PFSK-1 (cell line): Measurements from ENCODE around the gene NBEA.

Experiments
- FOXP2 ChIP-seq: optimal IDR thresholded peaks from 2 replicates; pipeline ENCODE3; 2011; ENCODE audit warnings: borderline replicate concordance, control low read depth, inconsistent platforms; ENCODE audit not compliant: insufficient read depth; ENCODE audit errors: extremely low read length, extremely low read depth
- POLR2AphosphoS5 ChIP-seq: IDR thresholded peaks from 2 replicates; pipeline ENCODE4 v1.6.1; 2012; ENCODE audit warnings: low read depth, mild to moderate bottlenecking, control low read depth, low read length, moderate library complexity
- SIN3A ChIP-seq: IDR thresholded peaks from 2 replicates; pipeline ENCODE4 v1.6.1; 2012; ENCODE audit warnings: mild to moderate bottlenecking, low read length, moderate library complexity, borderline replicate concordance; ENCODE audit not compliant: insufficient read depth
- TAF1 ChIP-seq: IDR thresholded peaks from 2 replicates; pipeline ENCODE4 v1.6.1; 2012; ENCODE audit warnings: low read length, control low read depth, borderline replicate concordance; ENCODE audit not compliant: insufficient read depth
- TF ChIP-seq, protein P1 (sequence below), 2 experiments: IDR thresholded peaks; 2 replicates each; pipeline versions ENCODE4 v1.6.1 to v1.8.0; 2011 to 2012; ENCODE audit warnings: low read depth in 2 of 2, low read length in 2 of 2, control low read depth in 1 of 2, inconsistent platforms in 1 of 2, mild to moderate bottlenecking in 1 of 2, moderate library complexity in 1 of 2; ENCODE audit not compliant: insufficient read depth in 1 of 2

The NBEA gene

DNA sequence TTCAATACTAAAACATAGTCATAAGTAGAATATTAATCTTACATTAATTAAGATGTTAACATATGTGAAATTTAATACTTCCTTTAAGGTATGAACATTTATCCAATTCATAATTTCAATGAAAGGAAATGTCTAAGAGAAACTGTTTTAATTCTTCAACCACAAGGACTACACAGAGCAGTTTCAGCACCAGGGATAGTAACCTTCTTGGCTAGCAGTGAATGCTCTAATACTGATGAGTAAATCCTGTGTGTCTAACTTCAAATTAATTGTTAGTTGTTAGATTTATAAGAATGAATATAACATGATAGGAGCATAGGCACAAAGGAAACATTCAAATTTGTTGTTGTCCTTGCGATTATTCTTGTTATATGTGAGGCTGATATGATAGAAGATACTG is 15.6 kb upstream of the NBEA start:
- TF ChIP-seq, protein P1, sequence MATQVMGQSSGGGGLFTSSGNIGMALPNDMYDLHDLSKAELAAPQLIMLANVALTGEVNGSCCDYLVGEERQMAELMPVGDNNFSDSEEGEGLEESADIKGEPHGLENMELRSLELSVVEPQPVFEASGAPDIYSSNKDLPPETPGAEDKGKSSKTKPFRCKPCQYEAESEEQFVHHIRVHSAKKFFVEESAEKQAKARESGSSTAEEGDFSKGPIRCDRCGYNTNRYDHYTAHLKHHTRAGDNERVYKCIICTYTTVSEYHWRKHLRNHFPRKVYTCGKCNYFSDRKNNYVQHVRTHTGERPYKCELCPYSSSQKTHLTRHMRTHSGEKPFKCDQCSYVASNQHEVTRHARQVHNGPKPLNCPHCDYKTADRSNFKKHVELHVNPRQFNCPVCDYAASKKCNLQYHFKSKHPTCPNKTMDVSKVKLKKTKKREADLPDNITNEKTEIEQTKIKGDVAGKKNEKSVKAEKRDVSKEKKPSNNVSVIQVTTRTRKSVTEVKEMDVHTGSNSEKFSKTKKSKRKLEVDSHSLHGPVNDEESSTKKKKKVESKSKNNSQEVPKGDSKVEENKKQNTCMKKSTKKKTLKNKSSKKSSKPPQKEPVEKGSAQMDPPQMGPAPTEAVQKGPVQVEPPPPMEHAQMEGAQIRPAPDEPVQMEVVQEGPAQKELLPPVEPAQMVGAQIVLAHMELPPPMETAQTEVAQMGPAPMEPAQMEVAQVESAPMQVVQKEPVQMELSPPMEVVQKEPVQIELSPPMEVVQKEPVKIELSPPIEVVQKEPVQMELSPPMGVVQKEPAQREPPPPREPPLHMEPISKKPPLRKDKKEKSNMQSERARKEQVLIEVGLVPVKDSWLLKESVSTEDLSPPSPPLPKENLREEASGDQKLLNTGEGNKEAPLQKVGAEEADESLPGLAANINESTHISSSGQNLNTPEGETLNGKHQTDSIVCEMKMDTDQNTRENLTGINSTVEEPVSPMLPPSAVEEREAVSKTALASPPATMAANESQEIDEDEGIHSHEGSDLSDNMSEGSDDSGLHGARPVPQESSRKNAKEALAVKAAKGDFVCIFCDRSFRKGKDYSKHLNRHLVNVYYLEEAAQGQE (IDR thresholded peaks at IDR 0.05; ENCODE audit: insufficient read depth in 1 of 2, low read depth in 2 of 2, low read length in 2 of 2), result peak; percentile 84 to 91
- no peak for TF ChIP-seq TAF1

DNA sequence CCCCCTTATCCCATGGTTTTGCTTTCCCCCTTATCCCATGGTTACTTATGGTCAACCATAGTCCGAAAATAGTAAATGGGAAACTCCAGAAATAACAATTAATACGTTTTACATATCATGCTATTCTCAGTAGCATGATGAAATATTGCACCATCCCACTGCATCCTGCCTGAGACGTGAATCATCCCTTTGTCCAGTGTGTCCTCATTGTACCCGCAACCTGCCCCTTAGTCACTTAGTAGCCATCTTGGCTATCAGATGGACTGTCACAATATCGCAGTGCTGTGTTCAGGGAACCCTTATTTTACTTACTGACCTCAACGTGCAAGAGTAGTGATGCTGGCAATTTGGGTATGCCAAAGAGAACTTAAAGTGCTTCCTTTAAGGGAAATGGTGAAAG is 10.5 kb upstream of the NBEA start:
- no peak for TF ChIP-seq SIN3A
- no peak for TF ChIP-seq POLR2AphosphoS5
- no peak for TF ChIP-seq TAF1
- TF ChIP-seq, protein P1 (IDR thresholded peaks at IDR 0.05; ENCODE audit: insufficient read depth in 1 of 2, low read depth in 2 of 2, low read length in 2 of 2), result no peak
- no peak for TF ChIP-seq FOXP2

DNA sequence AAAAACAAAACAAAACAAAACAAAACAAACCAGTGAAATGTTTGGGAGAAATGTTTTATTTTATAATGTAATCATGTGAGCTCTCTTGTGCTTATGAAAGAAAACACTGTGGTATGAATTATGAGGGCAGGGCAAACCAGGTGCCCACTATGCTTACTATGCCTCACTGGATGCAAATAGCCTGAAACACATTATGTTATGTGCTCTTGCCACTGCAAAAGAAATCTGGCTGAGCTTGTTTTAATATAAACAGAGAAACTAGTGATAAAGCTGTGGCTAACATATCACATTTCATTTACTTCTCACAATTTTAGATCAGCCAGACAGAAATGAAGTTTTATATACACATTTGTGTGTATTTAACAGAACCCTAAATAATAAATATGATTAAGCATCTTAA is 8.7 kb upstream of the NBEA start:
- TF ChIP-seq TAF1 (no peak), FOXP2 (no peak), SIN3A (no peak), POLR2AphosphoS5 (no peak)
- TF ChIP-seq, protein P1 (IDR thresholded peaks at IDR 0.05; ENCODE audit: insufficient read depth in 1 of 2, low read depth in 2 of 2, low read length in 2 of 2), result no peak

DNA sequence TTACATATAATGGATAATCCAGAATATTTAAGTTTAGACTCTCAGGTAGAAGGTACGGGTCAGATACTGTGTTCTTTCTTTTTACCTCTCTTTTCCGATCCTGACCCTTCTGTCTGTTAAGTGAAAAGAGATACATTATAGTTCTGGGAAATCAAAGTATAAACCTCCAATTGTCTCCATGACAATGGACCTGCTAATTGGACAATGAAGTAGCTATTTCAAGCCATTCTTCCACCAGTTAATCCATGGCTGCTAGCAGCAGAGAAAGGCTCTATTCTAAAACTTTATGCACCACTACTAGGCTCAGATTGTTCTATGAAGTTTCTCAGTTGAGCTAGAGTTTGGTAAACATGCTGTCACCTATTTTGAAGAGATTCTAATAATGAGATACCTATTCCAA is 8.3 kb upstream of the NBEA start:
- TF ChIP-seq POLR2AphosphoS5, result no peak
- TF ChIP-seq SIN3A, result no peak
- TF ChIP-seq, protein P1 (IDR thresholded peaks at IDR 0.05; ENCODE audit: insufficient read depth in 1 of 2, low read depth in 2 of 2, low read length in 2 of 2), result no peak
- TF ChIP-seq FOXP2, result no peak
- TF ChIP-seq TAF1, result no peak

DNA sequence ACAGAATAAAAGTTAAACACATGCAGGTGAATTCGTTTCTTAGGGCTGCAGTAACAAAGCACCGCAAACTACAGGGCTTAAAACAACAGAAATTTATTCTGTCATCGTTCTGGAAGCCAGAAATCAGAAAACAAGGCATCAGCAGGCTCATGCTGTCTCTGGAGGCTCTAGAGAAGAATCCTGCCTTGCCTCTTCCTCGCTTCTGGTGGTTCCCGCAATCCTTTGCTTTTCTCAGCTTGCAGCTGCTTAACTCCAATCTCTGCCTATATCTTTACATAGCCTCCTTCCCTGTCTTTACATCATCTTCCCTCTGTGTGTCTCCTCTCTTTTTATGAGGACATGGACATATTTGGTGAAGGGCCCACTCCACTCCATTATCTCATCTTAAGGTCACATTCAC is 6.2 kb upstream of the NBEA start:
- TF ChIP-seq TAF1, result no peak
- TF ChIP-seq, protein P1 (IDR thresholded peaks at IDR 0.05; ENCODE audit: insufficient read depth in 1 of 2, low read depth in 2 of 2, low read length in 2 of 2), result no peak
- TF ChIP-seq FOXP2, result no peak
- TF ChIP-seq POLR2AphosphoS5, result no peak
- TF ChIP-seq SIN3A, result no peak
